GM21825 (cell line): Measurements from ENCODE around the gene FMC1.

Source experiments
- ATAC-seq: cut with Tn5 transposase; IDR thresholded peaks from one replicate; pipeline ENCODE4 v1.9.1; 2021; ENCODE audit warnings: mild to moderate bottlenecking, moderate library complexity; ENCODE audit not compliant: unreplicated experiment

The FMC1 gene

GRCh38 chr7:139370943-139371313 is 29.8 kb downstream of the FMC1 start:
- ATAC-seq = no peak

- ATAC-seq = no peak
These were observed 33.1 kb downstream of the FMC1 start for GRCh38 chr7:139374246-139374645.

- ATAC-seq = no peak
These were observed 41.3 kb downstream of the FMC1 start for GRCh38 chr7:139382439-139382838.

- ATAC-seq = no peak
These were observed 43.5 kb downstream of the FMC1 start for GRCh38 chr7:139384611-139385010.

DNA sequence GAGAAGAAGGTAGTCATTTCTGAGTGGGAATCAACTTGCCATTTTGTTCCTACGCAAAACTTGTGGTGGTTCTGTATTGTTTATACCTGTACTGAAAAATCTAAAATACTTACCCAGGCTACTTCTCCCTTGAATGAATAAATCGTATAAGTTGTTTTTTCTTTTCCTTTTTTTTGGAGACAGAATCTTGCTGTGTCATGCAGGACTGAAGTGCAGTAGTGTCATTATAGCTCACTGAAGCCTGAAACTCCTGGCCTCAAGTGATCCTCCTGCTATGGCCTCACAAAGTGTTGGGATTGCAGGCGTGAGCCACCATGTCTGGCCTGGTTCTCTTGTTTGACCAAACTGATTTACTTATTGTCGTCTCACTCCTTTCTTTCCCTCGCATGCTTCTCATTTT is 46.5 kb downstream of the FMC1 start:
- ATAC-seq = no peak

DNA sequence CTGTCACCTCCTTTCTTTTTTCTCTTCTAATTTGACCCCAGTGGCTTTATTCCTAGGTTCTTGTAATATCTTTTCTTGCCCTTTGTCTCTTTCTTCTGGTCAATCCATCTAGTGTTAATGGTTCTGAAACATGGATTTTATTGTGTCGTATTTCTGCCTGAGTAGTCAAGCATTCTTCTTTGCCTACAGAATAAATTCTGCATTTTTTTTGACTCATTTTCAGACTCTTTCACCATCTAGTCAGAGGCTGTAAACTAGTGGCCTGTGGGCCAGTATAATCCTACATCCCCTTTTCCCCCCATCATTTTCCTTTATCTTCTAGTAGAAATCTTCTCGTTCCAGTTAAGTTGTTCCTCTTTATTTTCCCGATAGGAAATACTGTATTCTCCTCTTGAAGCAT is 48.0 kb downstream of the FMC1 start:
- ATAC-seq = no peak

DNA sequence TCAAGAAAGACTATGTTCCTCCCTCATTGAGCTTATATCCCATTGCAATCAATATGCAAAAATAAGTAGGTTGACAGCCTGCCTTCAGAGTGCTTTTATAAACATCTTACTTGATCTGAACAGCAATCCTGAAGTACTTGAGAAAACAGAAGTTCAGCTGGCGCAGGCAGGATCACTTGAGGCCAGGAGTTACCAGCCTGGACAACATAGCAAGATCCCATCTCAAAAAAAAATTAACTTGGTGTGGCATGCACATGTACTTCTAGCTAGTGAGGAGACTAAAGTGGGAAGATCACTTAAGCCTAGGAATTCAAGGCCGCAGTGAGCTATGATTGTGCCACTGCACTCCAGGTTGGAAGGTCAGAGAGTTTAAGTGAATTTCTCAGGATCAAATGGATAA is 48.6 kb downstream of the FMC1 start:
- ATAC-seq = no peak

DNA sequence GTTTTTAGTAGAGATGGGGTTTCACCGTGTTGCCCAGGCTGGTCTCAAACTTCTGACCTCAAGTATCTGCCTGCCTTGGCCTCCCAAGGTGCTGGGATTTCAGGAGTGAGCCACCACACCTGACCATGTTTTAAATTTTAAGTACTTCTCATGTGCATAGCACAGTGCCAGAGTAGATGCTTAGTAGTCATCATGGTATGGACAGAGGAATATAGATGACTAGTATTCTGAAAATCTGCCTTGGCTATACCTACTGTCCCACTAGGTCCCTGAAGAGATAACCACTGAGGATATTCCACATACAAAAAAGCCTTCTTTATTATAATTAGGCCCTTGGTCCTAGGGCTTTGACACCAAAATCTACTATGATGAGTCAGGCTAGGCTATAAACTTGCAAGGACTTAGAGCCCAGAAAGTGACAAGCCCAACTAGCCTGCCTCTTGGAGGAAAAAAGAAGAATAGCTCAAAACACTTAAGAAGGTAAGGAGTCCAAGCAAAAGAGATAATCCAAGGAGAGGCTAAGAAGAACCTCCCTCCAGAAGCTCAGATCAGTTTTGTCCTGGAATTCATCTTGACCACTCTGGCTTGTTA is 52.6 kb downstream of the FMC1 start:
- no peak for ATAC-seq

DNA sequence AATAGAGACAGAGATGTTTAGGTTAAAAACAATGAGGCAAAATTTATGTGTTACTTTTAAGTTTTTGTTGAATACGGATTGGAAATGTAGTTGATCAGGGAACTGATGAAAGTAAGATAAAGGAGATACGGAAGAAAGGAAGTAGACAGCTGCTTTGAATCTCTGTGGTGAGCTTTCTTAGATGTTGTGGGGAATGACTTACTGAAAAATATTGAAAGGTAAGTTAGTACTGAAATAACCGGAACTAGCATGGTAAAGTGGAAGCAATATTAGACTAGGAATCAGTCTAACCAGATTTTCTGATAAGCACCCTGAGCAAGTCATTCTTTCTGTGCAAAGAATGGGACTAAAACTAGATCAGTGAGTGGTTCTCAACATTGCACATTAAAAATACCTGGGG is 53.4 kb downstream of the FMC1 start:
- no peak for ATAC-seq
